ENCODE measurements around the gene CXCL8. TPM values are rescaled to one million over a fixed set of nuclear protein-coding genes. Genes with fewer than 3 reads are reported as not detected.

The CXCL8 gene
- total RNA-seq, 1 donor from 2014 or later: not detected

GRCh38 chr4:73706811-73707210 lies 33.6 kb upstream of the CXCL8 start:
- no peaks in the 10 kb centered on the region for H3K27me3 ChIP-seq
- peaks cover 14% of the 10 kb centered on the region for H3K4me1 Mint-ChIP-seq
- H3K27me3 Mint-ChIP-seq (ENCODE audit: insufficient read depth, low read depth): no peaks in the 10 kb centered on the region
- no peaks in the 10 kb centered on the region for H3K9me3 ChIP-seq (ENCODE audit: low read depth)
- no peaks in the 10 kb centered on the region for H3K9me3 Mint-ChIP-seq
- no peaks in the 10 kb centered on the region for H3K4me1 ChIP-seq
- no peaks in the 10 kb centered on the region for H3F3A ChIP-seq (ENCODE audit: low read depth)
- H3K9ac ChIP-seq: no peak overlapping the region
- no peaks in the 10 kb centered on the region for H3K36me3 Mint-ChIP-seq
- no peak overlapping the region for H3K27ac Mint-ChIP-seq
- H2AFZ ChIP-seq (replicated peaks): no peak overlapping the region
- no peaks in the 10 kb centered on the region for H3K79me2 ChIP-seq (ENCODE audit: low read depth)
- no peak overlapping the region for H3K4me3 Mint-ChIP-seq
- no peak for TF ChIP-seq EZH2 (IDR thresholded peaks at IDR 0.05)
- TF ChIP-seq, protein P1, sequence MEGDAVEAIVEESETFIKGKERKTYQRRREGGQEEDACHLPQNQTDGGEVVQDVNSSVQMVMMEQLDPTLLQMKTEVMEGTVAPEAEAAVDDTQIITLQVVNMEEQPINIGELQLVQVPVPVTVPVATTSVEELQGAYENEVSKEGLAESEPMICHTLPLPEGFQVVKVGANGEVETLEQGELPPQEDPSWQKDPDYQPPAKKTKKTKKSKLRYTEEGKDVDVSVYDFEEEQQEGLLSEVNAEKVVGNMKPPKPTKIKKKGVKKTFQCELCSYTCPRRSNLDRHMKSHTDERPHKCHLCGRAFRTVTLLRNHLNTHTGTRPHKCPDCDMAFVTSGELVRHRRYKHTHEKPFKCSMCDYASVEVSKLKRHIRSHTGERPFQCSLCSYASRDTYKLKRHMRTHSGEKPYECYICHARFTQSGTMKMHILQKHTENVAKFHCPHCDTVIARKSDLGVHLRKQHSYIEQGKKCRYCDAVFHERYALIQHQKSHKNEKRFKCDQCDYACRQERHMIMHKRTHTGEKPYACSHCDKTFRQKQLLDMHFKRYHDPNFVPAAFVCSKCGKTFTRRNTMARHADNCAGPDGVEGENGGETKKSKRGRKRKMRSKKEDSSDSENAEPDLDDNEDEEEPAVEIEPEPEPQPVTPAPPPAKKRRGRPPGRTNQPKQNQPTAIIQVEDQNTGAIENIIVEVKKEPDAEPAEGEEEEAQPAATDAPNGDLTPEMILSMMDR (IDR thresholded peaks at IDR 0.05): no peak
- no peak for TF ChIP-seq EZH2phosphoT487 (IDR thresholded peaks at IDR 0.05)
- no peak overlapping the region for H3K27ac ChIP-seq
- no peaks in the 10 kb centered on the region for H4K20me1 ChIP-seq (ENCODE audit: low read depth)
- no peak overlapping the region for H3K4me2 ChIP-seq
- no peak overlapping the region for H3K4me3 ChIP-seq
- no peaks in the 10 kb centered on the region for H3K36me3 ChIP-seq
- DNase-seq (ENCODE audit: low spot score): no peak

DNA sequence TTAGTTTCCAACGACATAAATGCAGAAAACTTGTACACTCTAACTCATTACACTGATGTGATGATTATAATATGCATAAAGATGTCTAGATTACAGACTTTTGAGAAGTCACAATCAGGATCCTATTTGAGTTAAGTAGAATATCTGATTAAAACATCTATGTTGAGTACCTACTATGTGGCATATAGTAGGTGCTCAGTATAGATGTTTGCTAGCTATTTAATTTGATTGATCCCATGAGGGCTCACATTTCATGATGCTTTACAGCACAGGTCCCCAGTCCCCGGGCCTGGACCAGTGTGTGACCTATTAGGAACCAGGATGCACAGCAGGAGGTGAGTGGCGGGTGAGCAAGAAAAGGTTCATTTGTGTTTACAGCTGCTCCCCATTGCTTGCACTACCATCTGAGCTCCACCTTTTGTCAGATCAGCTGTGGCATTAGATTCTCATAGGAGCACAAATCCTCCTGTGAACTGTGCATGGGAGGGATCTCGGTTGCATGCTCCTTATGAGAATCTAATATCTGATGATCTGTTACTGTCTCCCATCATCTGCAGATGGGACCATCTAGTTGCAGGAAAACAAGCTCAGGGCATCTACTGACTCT lies 33.0 kb upstream of the CXCL8 start:
- Histone ChIP-seq H4K20me1 (ENCODE audit: low read depth) (no peaks in the 10 kb centered on the region), H3K79me2 (ENCODE audit: low read depth) (no peaks in the 10 kb centered on the region), H3K4me1 (no peaks in the 10 kb centered on the region), H3K27ac (no peak overlapping the region), H3K36me3 (no peaks in the 10 kb centered on the region), H3F3A (ENCODE audit: low read depth) (no peaks in the 10 kb centered on the region), H3K4me3 (no peak overlapping the region), H3K27me3 (no peaks in the 10 kb centered on the region), H3K4me2 (no peak overlapping the region), H3K9me3 (ENCODE audit: low read depth) (no peaks in the 10 kb centered on the region), H3K9ac (no peak overlapping the region), H2AFZ (replicated peaks) (no peak overlapping the region)
- no peaks in the 10 kb centered on the region for H3K36me3 Mint-ChIP-seq
- H3K4me3 Mint-ChIP-seq: no peak overlapping the region
- H3K27ac Mint-ChIP-seq: no peak overlapping the region
- peaks cover 14% of the 10 kb centered on the region for H3K4me1 Mint-ChIP-seq
- no peak for DNase-seq (ENCODE audit: low spot score)
- TF ChIP-seq EZH2phosphoT487 (IDR thresholded peaks at IDR 0.05) (no peak), EZH2 (IDR thresholded peaks at IDR 0.05) (no peak)
- TF ChIP-seq, protein P1 (IDR thresholded peaks at IDR 0.05): no peak
- no peaks in the 10 kb centered on the region for H3K27me3 Mint-ChIP-seq (ENCODE audit: insufficient read depth, low read depth)
- no peaks in the 10 kb centered on the region for H3K9me3 Mint-ChIP-seq

DNA sequence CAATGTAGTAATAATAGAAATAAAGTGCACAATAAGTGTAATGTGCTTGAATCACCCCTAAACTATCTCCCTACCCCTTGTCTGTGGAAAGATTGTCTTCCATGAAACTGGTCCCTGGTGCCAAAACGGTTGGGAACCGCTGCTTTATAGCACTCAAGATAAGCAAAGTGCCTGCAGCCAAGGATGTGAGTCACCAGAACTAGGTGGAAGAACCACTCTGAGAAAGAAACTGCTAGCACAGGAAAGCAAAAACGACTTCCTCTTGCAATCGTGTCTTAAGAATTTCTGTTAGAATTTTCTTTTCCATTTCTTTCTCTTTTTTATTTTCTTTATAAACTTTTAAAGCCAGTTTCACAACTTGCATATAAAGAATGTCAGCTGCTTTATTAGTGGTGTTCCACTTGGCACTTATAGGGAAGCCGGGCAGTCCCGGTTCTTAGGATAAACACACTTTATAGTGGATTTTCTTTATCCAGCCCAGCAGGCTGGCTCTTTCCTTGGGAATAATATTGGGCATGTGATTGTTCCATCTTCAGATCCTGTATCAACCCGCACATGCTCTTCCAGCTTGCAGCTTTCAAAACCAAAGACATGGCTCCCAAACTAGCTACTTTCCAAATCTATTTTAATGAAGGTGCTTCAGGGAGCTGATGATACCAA lies 32.3 kb upstream of the CXCL8 start:
- Histone ChIP-seq H3K27me3 (no peaks in the 10 kb centered on the region), H3K4me2 (no peak overlapping the region), H3F3A (ENCODE audit: low read depth) (no peaks in the 10 kb centered on the region), H2AFZ (replicated peaks) (no peak overlapping the region), H3K4me1 (no peaks in the 10 kb centered on the region), H3K27ac (no peak overlapping the region), H3K4me3 (no peak overlapping the region), H3K36me3 (no peaks in the 10 kb centered on the region), H3K9me3 (ENCODE audit: low read depth) (no peaks in the 10 kb centered on the region), H3K79me2 (ENCODE audit: low read depth) (no peaks in the 10 kb centered on the region), H3K9ac (no peak overlapping the region), H4K20me1 (ENCODE audit: low read depth) (no peaks in the 10 kb centered on the region)
- DNase-seq (ENCODE audit: low spot score): no peak
- H3K9me3 Mint-ChIP-seq: no peaks in the 10 kb centered on the region
- peaks cover 14% of the 10 kb centered on the region for H3K4me1 Mint-ChIP-seq
- no peaks in the 10 kb centered on the region for H3K36me3 Mint-ChIP-seq
- TF ChIP-seq EZH2phosphoT487 (IDR thresholded peaks at IDR 0.05) (no peak), EZH2 (IDR thresholded peaks at IDR 0.05) (no peak)
- TF ChIP-seq, protein P1 (IDR thresholded peaks at IDR 0.05): no peak
- no peaks in the 10 kb centered on the region for H3K27me3 Mint-ChIP-seq (ENCODE audit: insufficient read depth, low read depth)
- H3K4me3 Mint-ChIP-seq: no peak overlapping the region
- no peak overlapping the region for H3K27ac Mint-ChIP-seq

All from neural progenitor cell (in vitro differentiated cells).